Activated CD8-positive, alpha-beta memory T cell treated with anti-CD3 and anti-CD28 coated beads for 24 hours (primary cell): ENCODE data around the gene HOXC9.

Experiments used
- DNase-seq: peaks from one replicate; pipeline ENCODE4 v3.0.0-alpha.2; 2020

The HOXC9 gene

DNA sequence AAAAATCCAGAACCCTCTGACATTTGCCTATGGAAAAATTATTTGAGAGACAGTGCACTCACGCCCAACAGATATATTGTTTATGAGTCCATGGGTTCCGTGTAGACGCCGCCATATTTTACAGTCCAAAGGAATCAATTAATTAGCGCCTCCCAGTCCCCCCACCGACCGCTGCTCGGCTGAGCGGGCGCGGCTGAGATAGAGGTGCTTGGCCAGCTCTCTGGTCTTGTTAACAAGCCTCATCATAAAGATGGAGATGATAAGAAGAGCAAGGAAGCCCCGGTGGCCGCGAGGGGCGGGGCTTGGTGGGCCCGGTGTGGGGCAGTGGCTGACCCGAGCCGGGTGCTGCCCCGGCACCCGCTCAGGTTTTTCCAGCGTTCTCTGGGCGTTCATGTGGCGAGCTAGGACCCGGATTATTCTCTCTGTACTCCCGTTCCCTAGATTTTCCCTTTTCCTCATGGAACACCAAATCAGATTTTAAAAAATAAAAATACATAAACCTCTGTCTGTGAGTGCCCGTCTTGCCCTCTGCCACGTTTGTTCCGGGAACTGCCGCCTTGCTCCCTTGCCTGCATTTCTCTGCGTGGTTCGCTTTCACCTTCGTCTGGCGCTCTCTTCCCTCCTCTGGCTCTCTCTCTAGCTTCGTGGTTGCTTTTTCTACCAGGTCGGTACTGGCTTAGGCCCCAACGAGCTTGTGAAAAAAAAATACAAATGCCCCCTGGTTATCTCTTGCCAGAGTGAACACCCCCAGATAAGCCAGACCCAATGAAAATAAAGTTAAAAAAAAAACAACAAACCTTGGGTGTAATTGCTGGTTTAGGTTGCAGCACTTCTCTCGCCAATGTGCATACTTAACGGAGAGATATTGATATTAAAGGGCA is 36.3 kb upstream of the HOXC9 start:
- DNase-seq, result no peak

DNA sequence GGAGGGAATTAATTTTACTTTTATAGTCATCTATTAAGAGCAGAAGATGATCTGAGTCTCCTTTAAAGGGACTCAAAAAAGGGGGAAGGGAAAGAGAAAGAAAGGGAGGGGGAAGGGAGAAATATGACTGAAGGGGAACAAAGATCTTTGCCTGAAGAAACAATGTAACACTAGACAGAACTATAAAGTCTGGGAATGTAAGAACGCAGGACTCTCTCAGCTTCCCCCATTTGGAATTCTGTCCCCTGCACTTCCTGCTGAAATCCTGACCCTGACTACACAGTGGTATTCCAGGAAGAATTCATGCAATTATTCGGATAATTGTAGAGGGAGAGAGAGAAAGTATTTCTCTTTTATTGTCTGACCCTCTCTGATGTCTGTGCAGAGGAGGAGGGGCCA is 35.6 kb upstream of the HOXC9 start:
- DNase-seq, result no peak

DNA sequence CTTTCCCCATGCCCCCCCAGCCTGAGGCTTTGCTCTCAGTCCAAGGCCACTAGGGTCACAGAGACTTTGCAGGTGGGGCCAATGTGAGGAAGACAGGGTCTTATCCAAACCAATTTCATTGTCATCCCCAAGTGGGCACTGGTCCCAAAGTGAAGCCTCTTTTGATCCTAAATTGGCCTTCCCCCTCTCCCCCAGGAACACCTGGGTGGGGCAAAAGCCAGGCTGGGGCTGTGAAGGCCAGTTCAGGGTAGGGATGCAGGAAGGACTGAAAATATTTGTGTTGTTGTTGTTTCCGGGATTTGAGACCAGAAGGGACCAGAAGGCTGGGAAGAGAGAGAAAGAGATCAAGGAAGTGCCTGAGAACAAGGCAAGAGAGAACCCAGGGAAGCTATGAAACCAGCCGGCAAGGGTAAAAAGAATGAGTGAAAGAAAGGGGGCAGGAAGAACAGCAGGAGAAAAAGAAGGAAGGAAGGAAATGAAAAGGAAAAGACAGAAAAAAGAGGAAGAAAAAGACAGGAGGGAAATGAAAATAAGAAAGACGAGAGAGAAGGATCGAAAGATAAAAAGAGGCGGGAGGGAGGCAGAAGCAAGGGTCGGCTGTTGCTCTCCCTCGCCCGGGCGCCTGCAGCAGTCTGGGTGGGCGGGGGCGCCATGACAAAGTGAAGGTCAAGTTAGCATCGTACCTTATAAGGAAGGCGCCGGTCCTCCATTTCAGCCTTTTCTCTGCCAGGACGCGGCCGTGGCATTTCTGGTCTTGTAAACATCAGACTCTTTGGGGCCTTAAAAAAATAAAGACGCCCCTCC is 34.5 kb upstream of the HOXC9 start:
- DNase-seq, result no peak

DNA sequence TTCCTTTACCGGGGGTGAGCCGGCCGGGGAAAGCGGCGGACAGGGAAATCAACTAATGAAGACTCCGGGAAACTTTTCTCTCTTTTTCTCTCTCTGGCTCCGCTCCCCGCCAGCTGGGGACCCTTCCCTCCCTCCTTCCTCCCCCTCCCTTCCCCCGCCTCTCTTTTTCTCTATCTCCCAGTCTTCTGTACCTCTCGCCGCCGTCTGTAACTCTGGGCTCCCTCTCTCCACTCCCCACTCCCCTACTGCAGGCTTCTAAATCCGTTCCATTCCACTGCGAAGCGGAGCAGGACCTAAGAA is 33.9 kb upstream of the HOXC9 start:
- no peak for DNase-seq

DNA sequence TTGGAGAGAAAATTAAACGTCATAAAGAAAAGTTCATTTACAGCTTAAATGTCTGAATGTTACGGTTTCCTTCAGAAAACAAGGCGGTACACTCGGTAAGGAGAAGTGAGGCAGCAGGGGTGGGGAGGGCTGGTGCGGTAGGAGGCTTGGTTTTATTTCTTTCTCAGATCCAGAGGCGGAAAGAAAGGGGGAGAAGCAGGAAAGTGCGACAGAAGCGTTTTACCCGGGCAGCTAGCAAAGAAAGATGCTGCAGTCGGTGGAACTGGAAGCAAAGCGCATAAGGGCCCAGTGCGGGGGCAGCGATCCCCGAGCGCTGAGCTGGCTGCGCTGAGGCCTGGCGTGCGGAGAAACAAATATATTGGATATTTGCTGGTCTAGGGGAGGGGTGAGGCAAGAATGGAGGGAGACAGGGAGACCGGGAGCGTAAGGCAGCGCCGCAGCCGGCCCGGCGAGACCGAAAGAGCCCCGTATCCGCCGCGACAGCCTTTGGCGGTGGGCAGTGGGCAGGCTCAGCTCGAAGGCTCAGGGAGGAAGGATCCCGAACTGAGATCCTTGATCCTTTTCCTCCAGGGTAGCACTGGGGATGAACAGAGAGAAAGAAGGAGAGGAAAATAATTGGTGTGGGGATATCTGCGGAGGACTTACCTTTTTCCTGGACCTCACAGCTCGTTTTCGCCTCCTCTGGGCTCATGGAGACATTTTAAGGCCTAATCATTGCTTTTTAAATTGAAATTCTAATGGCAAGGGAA is 33.4 kb upstream of the HOXC9 start:
- no peak for DNase-seq

DNA sequence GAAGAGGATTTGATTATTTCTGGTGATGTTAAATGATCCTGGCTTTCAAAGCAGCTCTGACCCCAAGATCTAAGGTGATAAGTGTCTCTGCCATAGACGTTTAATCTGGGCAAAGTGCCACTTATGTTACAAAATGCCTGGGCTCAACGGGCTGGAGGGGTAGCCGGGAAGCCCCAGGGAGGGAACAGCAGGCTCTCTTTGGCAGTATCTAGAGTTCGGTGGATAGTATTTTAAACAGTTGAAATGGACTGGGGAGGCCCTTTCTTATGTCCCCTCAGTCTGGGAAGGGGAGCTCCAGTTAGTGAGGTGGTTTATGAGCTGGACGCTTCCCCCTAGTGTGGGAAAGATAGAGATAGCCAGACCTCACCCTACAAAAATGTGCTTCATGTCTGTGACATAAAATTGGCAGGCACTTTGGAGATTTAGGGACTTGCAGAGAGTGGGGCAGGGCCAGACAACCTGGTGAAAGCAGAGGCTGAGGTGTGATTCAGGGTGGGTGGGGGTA is 32.5 kb upstream of the HOXC9 start:
- DNase-seq, result no peak

DNA sequence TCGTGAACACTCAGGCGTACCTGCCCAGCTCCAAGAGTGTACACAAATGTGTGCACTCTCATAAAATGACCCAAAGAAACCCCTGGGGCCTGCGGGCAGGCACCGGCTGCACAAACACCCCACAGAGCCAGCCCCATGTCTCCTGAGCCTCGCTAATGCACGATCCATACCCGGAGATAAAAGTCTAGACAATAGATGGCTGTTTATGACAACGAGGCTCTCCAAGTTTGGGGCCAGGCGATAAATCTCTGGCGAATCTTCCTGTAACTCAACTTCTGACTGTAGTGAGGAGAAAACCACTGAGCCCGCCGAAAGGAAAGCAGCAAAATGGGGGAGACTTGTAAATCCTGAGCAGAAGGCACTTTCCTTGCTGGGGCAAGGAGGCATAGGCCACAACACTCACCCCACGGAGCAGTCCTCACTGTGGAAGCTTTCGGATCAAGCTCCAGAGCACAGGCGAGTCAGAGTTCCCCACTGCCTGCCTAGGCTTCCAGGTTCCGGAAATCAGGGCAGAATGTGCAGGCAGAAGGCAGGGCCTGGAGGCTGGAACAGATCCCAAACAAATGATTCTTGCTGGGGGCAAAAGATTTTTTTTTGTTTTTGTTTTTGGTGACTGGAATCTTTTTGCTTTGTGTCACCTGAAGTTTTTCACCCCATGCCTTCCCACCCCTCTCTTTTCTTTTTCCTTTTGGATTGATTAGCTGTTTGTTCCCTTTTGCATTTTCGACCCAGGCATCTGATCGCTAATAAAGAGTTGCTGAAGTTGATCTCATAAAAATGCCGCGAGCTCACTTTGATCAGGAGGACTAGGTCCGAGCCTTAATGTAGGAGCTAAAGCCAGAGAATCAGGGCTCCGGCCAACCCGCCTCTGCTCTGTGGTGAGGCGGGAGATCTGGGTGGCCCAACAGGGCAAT is 31.5 kb upstream of the HOXC9 start:
- no peak for DNase-seq

DNA sequence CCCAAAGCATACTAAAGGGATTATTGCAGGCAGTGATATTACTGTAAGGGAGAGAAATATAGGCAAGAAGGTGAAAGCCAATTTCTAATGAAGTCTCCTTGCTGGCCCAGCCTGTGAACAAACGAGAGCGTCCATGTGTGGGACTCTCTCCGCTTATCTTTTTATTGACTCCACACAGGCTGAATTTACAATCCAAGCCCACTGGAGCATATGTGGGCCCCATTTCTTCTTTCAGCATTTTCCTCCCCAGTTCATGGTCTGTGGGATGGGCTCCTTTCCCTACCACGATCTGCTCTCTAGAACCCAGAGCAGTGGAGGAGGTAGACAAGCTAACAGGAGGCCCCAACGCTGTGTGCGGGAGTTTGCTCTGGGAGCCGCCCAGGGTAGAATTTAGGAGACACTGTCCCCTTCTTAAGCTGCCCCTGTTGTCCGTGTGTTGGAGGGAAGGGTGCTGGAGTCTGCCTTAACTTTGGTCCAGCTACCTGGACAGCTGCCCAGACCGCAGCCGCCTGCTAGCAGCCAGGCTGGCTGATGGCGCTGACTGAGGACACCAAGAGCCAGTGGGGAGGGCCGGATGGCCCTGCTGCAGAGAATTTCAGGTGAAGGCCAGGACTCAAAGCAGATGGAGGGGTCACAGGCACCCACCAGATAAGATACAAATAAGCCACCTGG is 30.2 kb upstream of the HOXC9 start:
- DNase-seq, result no peak

DNA sequence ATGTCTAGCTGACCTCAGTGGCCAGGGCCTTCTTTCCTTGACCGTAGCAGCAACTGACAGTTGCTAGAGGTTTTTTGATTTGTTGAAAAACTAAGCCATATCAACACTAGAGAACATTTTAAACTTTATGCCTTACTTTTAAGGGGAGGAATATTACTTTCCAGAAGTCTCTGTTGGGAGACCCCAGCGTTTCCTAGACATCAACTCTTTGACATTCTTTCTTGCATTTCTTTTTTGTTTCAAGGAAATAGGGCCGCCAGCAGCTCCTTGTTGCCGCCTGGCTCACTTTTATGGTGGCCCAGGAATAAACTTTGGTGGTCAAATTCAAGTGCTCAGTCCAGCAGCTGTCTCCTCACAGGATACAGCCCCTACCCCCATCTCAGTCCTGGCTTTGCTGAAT is 29.5 kb upstream of the HOXC9 start:
- DNase-seq, result no peak

DNA sequence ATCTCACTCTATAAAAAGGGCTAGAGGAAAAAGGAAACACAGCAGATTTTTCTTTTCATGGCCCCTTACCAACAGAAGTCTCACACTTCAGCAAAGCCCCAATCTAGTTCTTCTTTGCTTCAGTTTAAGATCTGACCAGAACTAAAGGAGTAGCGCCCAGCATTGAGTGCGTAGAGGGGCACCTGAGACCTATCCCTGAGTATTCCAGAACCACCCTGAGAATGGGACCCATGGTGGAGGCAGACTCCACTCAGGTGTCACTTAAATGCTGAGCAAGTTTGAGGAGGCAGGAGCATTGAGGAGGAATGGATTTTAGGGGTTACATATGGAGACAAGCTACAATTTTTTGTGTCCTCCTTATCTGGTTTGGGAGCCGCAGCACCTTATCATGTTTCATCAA is 28.8 kb upstream of the HOXC9 start:
- no peak for DNase-seq

DNA sequence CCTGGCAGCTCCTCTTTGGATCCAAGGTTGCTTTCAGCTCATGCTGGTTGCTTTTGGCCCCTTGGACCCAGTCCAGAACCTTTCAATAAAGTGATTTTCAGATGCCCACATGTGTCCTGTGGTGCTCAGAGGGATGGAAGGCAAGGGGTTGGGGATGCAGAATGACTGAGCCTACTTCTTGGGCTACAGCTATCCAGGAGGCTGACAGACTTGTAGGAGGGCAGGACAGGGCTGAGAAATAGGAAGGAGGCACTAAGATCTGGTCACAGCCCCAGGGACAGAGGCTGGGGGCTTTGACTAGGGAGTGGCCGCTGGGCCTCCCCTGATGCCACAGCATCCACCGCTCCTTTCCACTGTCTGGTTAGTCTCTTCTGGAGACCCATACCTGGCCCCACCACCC is 28.3 kb upstream of the HOXC9 start:
- DNase-seq, result no peak

DNA sequence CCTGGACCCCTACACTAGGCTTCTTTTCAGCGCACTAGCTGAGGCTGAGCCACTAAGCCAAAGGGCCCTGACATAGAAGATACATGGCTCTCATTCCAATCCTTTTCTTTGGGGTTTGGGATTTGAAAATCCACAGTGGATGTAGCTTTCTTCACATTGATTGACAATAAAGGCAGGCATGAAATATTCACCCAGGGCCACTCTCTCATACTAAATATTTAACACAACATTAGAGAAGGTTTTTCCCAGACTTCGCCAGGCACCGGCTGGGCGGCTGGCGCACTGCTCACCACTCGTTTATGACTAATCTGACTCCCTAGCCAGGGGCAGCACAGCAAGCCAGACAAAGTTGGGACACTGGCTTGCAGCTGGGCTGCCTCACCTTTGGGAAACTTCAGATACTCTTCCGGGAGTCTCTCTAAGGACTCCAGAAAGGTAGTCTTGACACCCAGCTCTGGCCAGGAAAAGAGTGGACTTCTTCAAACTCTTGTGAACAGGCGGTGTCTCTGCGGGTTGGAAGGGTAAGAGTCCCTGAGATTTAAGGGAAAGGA is 27.7 kb upstream of the HOXC9 start:
- no peak for DNase-seq

DNA sequence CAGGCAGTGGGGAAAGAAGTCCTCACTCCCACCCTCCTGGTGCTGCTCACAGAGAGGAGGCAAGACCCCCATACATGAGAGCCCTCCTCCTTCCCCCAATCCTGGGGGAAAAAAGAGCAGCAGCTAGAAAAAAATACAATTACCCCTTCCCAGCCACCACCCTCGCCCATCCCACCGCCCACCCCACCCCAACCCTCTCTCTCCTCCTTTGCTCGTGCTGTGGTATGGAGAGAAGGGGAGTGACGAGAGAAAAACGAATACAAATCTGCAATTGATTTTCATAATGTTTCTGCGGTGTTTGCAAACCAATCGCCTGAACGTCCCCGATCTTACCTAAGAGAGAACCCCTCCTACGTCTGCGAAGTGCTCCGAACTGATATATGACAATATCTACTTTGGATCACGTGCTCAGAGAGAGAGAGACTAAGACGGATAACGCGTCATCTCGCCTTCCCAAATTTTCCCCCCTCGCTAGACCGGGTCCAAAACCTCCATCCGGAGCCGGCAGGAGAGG is 27.2 kb upstream of the HOXC9 start, which contains the start of gene HOXC11:
TSS of gene HOXC11 (plus strand) at position 405 of the 514 bp plus-strand sequence. CDS start 116 bp downstream, outside the sequence.
- no peak for DNase-seq

DNA sequence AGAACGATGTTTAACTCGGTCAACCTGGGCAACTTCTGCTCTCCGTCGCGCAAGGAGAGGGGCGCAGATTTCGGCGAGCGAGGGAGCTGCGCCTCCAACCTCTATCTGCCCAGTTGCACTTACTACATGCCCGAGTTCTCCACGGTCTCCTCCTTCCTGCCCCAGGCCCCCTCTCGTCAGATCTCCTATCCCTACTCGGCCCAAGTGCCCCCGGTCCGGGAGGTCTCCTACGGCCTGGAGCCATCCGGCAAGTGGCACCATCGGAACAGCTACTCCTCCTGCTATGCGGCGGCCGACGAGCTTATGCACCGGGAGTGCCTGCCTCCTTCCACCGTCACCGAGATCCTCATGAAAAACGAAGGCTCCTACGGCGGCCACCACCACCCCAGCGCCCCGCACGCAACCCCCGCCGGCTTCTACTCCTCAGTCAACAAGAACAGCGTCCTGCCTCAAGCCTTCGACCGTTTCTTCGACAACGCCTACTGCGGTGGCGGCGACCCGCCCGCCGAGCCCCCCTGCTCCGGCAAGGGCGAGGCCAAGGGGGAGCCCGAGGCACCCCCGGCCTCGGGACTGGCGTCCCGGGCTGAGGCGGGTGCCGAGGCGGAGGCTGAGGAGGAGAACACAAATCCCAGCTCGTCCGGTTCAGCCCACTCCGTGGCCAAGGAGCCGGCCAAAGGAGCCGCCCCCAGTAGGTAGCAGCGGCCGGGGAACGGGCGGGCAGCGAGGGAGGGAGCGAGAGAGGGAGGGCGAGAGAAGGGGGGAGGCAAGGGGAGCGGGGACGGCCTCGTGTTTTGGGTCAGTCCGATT is 26.5 kb upstream of the HOXC9 start:
- peak; percentile 63 for DNase-seq

DNA sequence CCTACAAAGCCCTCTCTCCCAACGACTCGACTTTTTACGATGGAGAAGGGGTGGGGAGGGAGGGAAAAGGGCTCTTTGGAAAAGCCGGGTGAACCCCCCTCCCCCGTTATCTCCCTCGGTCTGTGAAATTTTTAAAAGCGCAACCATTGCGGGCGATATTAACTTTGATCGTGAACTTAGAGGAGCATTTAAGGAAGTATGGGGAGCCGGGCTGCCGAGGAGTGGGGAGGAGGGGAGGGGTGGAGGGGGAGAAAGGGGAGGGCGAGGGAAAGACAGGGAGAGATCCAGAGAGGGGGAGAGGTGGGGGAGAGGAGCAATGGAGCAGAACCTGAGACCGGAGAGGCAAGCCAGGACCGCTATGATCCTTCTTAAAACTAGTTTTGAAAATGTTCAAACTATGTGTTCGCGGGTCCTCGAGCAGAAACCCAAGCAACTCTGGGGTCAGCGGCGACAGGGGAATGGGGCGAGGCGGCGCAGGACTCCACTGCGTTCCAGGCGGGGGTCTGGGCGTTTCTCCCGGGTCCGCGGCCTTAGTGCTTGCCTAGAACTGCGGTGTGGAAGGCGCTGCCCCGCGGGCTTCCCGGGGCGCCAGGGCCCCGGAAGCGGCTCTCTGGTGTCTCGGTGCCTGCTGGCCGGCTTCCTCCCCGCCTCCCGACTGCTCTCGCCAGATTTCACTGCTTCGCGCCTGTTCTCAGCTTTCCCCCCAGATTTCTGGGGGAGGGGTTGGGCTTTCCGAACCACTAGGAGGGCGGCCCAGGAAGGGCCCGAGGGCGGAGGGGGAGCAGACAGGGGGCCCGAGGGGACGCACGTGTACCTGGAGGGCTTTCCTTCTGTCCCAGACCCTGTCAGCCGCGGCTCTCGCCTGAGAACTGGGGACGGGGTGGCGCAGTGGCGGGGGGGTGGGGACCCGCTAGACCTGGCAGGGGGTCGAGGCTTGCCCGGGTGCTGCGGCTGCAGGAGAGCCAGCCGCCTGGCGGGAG is 25.6 kb upstream of the HOXC9 start, which contains the start of gene HOTAIR:
TSS of gene HOTAIR (minus strand) at position 871 of the 980 bp plus-strand sequence.
- peak; percentile 70 for DNase-seq

DNA sequence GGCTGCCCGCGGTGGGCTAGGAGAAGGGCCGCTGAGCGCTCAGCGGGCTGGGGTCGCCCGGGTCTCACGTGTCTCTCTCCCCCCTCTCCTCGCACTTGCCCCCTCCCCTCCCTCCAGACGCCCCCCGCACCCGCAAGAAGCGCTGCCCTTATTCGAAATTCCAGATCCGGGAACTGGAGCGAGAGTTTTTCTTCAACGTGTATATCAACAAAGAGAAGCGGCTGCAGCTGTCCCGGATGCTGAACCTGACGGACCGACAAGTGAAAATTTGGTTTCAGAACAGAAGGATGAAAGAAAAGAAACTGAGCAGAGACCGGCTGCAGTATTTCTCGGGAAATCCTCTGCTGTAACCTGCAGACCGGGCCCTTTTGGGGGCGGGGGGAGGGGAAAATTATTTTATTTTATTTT is 24.9 kb upstream of the HOXC9 start:
- DNase-seq, result no peak

DNA sequence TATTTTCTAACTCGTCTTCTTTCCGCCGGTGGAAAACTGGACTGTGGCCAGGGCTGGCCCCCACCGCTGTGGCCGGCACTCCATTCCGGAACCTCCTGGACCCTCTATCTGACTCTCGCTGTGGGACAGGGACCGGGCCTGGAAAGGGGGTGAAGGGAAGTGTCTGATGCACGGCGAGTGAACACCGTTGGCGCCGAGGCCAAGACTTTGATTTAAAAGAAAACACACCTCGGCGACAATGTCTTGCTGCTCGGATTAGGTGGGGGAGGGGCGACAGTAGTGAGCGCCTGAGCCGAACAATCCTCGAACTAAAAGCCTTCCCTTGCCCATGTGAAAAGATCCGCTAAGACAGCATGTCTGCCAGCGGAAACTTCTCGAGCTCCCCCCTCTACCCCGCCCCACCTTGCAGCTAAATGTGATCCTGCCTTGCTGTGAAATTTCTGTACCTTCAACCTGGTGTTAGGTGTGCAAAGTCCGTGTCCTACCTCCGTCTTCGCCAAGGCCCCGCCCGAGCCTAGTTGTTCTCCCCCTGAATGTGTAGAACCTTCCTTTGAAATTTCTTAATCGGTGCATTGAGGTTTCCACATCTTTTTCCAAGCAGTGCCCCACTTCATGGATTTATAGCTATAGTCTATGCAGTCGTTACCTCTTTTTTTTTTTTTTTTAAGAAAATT is 24.3 kb upstream of the HOXC9 start:
- DNase-seq, result no peak

DNA sequence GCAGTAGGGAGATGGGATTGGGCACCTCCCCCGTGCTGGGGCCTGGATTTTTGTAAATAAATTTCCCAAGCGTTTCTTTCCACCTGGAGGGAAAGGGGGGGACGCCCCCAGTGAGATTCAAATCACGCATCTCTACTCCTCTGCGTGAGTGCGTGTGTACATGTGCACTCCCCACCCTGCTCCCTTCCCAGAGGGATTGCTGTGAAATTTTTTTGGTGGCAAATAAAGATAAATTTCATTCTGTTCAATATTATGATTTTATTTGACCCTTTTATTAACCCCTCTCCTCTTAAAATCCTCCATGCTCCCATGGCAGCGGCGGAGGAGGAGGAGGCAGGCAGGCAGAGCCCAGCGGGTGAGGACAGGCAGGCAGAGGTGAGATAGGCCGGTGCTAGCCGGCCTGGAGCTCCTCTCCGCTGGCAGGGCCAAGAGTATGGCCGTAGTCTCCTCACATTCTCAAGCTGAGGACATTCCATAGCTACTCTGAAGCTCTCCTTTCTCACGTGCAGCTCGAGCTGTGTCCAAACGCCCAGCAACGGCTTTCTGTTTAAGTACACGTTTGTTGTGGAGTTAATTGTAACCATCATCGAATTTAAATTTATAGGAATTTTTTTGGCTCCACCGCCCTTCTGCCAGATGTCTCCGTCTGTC is 23.7 kb upstream of the HOXC9 start:
- no peak for DNase-seq
